Activated T-cell treated with anti-CD3 and anti-CD28 coated beads, Interleukin-2, amount 50 U/mL, for 24 hours (primary cell): ENCODE results near the gene EXOC3.
"Not testable (repeated sequence)": the region's sequence is repeated elsewhere in the genome, so short reads cannot be mapped to it uniquely, and the experiment has no call there.

Source experiments
- DNase-seq: peaks from one replicate; pipeline ENCODE4 v3.0.0-alpha.2; 2020
- H3K27ac Mint-ChIP-seq: 2 replicates; pipeline ENCODE4 v1.8.0; 2020; ENCODE audit warnings: mild to moderate bottlenecking, mixed read lengths
- H3K27me3 Mint-ChIP-seq: 2 replicates; pipeline ENCODE4 v1.8.0; 2020; ENCODE audit warnings: mixed read lengths
- H3K36me3 Mint-ChIP-seq: 2 replicates; pipeline ENCODE4 v1.8.0; 2020; ENCODE audit warnings: low read depth, mixed read lengths
- H3K4me1 Mint-ChIP-seq: 2 replicates; pipeline ENCODE4 v1.8.0; 2020; ENCODE audit warnings: low read depth, mixed read lengths
- H3K4me3 Mint-ChIP-seq: 2 replicates; pipeline ENCODE4 v1.8.0; 2020; ENCODE audit warnings: mild to moderate bottlenecking, moderate library complexity, mixed read lengths
- H3K9me3 Mint-ChIP-seq: 2 replicates; pipeline ENCODE4 v1.8.0; 2020; ENCODE audit warnings: mixed read lengths

EXOC3 gene

GRCh38 chr5:504326-505154 is 61.6 kb downstream of the EXOC3 start:
- peaks cover 11% of the 10 kb centered on the region for H3K27me3 Mint-ChIP-seq
- no peaks in the 10 kb centered on the region for H3K9me3 Mint-ChIP-seq
- H3K4me3 Mint-ChIP-seq: no peak overlapping the region
- no peak for DNase-seq
- no peaks in the 10 kb centered on the region for H3K4me1 Mint-ChIP-seq
- no peak overlapping the region for H3K27ac Mint-ChIP-seq
- H3K36me3 Mint-ChIP-seq: no peaks in the 10 kb centered on the region

GRCh38 chr5:505951-506525 is 63.1 kb downstream of the EXOC3 start:
- no peaks in the 10 kb centered on the region for H3K27me3 Mint-ChIP-seq
- H3K27ac Mint-ChIP-seq: no peak overlapping the region
- H3K4me1 Mint-ChIP-seq: no peaks in the 10 kb centered on the region
- no peak for DNase-seq
- H3K4me3 Mint-ChIP-seq: no peak overlapping the region
- H3K36me3 Mint-ChIP-seq: no peaks in the 10 kb centered on the region
- no peaks in the 10 kb centered on the region for H3K9me3 Mint-ChIP-seq

GRCh38 chr5:507986-508575 is 65.1 kb downstream of the EXOC3 start:
- not testable (repeated sequence) for H3K27ac Mint-ChIP-seq, DNase-seq, H3K36me3 Mint-ChIP-seq, H3K27me3 Mint-ChIP-seq, H3K9me3 Mint-ChIP-seq, H3K4me3 Mint-ChIP-seq, H3K4me1 Mint-ChIP-seq

- no peak for DNase-seq
- Mint-ChIP-seq H3K4me1 (no peaks in the 10 kb centered on the region), H3K9me3 (no peaks in the 10 kb centered on the region), H3K4me3 (no peak overlapping the region), H3K27me3 (peaks cover 11% of the 10 kb centered on the region), H3K36me3 (no peaks in the 10 kb centered on the region), H3K27ac (no peak overlapping the region)
Measured at GRCh38 chr5:509611-510185, 66.7 kb downstream of the EXOC3 start.

GRCh38 chr5:510521-510920 is 67.5 kb downstream of the EXOC3 start:
- Mint-ChIP-seq H3K36me3 (no peaks in the 10 kb centered on the region), H3K4me1 (no peaks in the 10 kb centered on the region), H3K9me3 (no peaks in the 10 kb centered on the region), H3K27me3 (peaks cover 16% of the 10 kb centered on the region), H3K27ac (no peak overlapping the region), H3K4me3 (no peak overlapping the region)
- DNase-seq: no peak

- Mint-ChIP-seq H3K9me3 (no peaks in the 10 kb centered on the region), H3K27ac (no peak overlapping the region), H3K27me3 (peaks cover 21% of the 10 kb centered on the region), H3K4me3 (no peak overlapping the region), H3K36me3 (no peaks in the 10 kb centered on the region), H3K4me1 (no peaks in the 10 kb centered on the region)
- DNase-seq: no peak
Measured at GRCh38 chr5:511476-511875, 68.5 kb downstream of the EXOC3 start.

- Mint-ChIP-seq H3K9me3 (no peaks in the 10 kb centered on the region), H3K27me3 (peaks cover 34% of the 10 kb centered on the region)
Measured at GRCh38 chr5:513216-514100, 70.5 kb downstream of the EXOC3 start.

GRCh38 chr5:514101-514485 is 71.1 kb downstream of the EXOC3 start:
- Mint-ChIP-seq H3K4me1 (no peaks in the 10 kb centered on the region), H3K27ac (no peak overlapping the region), H3K9me3 (no peaks in the 10 kb centered on the region), H3K27me3 (peaks cover 37% of the 10 kb centered on the region), H3K4me3 (no peak overlapping the region), H3K36me3 (no peaks in the 10 kb centered on the region)
- no peak for DNase-seq

More at GRCh38 chr5:513216-514100, 70.5 kb downstream of the EXOC3 start:
- Mint-ChIP-seq H3K27ac (no peak overlapping the region), H3K36me3 (no peaks in the 10 kb centered on the region), H3K4me3 (no peak overlapping the region), H3K4me1 (no peaks in the 10 kb centered on the region)
- no peak for DNase-seq

GRCh38 chr5:514673-515072 is 71.7 kb downstream of the EXOC3 start:
- Mint-ChIP-seq H3K4me1 (no peaks in the 10 kb centered on the region), H3K27me3 (peaks cover 39% of the 10 kb centered on the region), H3K36me3 (no peaks in the 10 kb centered on the region), H3K9me3 (no peaks in the 10 kb centered on the region), H3K27ac (no peak overlapping the region), H3K4me3 (no peak overlapping the region)
- no peak for DNase-seq

- H3K9me3 Mint-ChIP-seq: no peaks in the 10 kb centered on the region
- no peak overlapping the region for H3K27ac Mint-ChIP-seq
- H3K27me3 Mint-ChIP-seq: peaks cover 44% of the 10 kb centered on the region
- H3K4me1 Mint-ChIP-seq: no peaks in the 10 kb centered on the region
- DNase-seq: no peak
- no peaks in the 10 kb centered on the region for H3K36me3 Mint-ChIP-seq
- no peak overlapping the region for H3K4me3 Mint-ChIP-seq
Measured at GRCh38 chr5:515273-515836, 72.4 kb downstream of the EXOC3 start.

- no peak overlapping the region for H3K27ac Mint-ChIP-seq
- H3K9me3 Mint-ChIP-seq: no peaks in the 10 kb centered on the region
- peaks cover 52% of the 10 kb centered on the region for H3K27me3 Mint-ChIP-seq
- no peak overlapping the region for H3K4me3 Mint-ChIP-seq
- no peaks in the 10 kb centered on the region for H3K36me3 Mint-ChIP-seq
- no peaks in the 10 kb centered on the region for H3K4me1 Mint-ChIP-seq
- DNase-seq: no peak
Measured at GRCh38 chr5:516338-516925, 73.5 kb downstream of the EXOC3 start.
